IPS DF 19.7 (cell line): Measurements from ENCODE around the gene EPAS1.

Experiments
- DNase-seq: peaks from one replicate; pipeline ENCODE4 v3.0.0-alpha.2; 2013; ENCODE audit warnings: low read depth, low spot score

The EPAS1 gene

DNA sequence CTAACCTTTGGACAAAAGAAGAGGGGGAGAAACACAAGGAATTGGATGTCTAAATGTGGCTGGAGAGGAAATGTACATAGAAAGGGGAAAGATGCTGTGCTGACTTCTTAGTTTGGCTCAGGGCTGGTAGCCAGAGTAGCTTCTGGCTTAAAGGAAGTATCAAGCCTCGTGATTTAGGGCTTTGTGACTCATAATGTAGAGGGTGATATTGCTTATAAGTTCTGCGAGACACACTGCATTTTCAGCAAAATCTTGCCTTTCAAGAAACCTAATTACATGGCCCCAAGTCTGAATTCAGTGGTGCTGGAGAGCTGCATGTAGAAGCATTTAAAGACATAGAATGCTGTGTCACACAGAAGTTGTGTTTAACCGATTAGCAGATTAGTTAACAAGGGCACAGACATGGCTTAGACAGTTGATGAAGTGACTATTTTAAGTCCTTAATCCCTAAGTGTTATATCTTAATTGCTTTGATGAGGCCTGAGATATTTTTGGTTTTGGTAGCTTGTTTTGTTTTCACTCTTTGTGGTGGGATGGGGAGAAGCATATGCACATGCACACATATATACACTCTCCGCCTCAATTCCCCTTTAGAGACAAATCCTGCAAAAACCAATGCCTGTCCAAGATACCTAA lies 66.4 kb downstream of the EPAS1 start:
- no peak for DNase-seq

DNA sequence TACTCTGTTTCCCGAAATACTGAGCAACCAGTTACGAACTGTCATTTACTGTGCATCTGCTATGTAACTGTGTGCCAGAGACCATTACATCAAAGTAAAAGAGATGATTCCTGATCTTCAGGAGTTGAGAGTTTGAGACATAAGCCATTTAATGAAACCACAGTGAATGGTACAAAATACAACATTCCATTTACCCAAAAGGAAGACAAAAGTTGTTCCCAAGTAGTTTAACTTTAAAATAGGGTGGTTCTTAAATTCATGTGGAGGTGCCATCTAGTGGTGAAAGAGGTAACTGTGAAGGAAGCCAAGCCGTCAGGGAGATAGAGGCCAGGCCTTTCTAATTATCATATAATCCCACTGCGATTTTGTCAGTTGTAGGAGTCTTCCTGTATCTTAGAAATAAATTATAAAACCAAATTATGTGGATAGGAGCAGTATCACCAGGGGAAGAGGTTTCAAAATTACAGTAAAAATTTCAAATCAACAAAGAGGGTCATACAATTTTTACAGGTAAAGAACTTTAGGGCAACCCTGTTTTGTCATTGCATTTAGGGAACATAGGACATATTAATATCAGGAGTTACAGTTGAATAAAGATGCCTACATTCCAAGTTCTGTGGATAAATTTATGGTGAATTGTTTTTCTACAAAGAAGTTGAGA lies 67.7 kb downstream of the EPAS1 start:
- no peak for DNase-seq

DNA sequence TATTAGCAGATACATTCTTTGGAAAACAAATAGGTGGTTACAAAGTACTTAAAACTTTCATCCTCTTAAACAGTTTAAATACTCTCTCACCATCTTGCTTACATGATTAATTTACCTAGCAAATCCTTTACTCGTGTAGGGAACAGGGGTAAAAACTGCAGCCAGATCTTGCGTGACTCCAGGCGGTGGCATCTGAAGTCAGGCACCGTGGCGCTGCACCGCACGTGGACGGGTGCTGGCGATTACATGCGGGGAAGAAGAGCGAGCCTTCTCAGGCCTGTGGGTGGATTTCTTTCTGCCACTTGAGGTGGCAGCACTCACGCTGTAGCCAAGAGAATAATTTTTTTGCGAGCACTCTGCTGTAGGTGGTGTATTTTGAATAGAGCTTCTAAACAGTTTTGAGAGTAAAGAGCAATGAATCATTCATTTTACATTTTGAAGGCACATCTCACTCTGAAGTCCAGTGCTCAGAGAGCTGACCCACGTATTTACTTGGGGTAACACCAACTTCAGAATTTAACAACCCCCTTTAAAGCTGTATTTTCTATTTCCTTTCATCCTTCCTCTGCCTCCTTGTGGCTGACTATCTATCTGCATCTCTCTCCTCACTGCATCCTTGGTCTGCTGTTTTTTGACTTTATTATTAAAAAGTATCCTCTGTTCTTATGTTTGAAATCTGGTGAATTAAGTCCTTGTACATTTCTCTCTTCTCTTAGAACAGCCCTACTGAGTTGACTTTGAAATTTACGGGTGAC lies 68.9 kb downstream of the EPAS1 start:
- DNase-seq = no peak

DNA sequence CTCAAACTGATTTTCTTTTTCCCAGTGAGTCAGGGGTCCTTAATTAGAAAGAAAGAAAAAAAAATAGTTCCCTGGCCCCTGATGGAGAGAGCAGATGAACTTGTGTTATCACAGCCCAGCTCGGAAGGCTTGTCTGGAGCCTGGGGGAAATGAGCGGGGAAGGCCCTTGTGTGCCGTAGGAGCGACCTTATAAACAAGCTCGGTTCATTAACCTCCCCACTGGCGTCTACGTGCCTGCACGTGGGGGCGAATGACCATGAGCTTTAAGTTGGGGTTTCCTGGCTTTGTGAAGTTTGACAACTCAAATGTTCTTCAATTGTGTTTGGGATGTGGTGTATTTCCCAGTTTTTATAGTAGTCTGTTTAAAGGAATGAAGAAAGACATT lies 69.5 kb downstream of the EPAS1 start:
- DNase-seq = no peak

DNA sequence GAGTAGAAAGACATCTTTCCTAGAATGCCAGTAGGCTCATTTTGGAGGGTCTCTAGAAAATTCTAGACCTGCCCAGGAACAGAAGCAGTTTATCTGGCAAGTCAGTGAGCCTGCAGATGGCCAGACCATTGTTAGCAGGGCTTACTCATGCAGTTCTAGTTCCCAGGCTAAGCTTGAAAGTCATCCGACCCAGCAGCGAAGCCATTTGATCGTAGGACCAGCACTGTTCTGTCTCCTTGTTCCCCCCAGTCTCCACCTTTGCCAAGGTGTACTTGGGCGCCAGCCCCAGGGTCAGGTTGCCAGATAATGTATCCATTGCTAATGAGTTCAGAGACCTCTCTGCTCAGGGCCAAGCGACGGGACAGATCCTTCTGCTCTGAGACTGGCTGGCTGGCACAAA lies 70.1 kb downstream of the EPAS1 start:
- DNase-seq = no peak

DNA sequence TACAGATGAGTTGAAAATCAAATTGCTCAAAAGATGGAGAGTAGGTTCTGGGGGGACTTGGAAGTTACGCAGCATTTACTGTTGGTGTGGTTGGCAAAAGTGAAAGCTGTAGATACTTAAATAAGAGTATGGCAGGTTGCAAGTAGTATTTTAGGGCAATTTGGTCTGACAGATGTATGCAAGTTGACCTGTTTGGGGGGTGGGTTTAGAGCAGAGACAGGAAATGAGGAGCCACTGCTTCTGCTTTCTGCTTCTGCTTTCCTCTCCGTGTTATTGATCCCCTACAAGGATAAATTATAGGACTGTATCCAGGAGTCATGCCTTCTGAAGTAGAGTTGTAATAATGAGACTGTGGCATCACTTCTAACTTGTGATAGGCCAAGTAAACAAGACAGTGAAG lies 71.2 kb downstream of the EPAS1 start:
- DNase-seq = no peak

DNA sequence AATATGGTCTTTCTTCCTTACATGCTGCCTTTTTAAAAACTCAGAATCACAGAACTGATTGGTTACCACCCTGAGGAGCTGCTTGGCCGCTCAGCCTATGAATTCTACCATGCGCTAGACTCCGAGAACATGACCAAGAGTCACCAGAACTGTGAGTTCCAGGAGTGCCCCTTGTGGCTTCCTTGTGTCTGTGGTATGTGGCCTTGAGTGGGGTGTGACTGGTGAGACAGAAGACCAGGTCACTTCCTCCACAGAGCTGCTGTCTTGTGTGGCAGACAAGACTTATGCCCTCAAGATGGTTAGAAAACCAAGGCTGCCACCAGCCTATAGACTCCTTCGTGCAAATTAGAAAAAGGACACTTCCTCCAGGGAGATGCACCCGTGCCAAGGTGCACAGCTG lies 72.6 kb downstream of the EPAS1 start:
- no peak for DNase-seq

DNA sequence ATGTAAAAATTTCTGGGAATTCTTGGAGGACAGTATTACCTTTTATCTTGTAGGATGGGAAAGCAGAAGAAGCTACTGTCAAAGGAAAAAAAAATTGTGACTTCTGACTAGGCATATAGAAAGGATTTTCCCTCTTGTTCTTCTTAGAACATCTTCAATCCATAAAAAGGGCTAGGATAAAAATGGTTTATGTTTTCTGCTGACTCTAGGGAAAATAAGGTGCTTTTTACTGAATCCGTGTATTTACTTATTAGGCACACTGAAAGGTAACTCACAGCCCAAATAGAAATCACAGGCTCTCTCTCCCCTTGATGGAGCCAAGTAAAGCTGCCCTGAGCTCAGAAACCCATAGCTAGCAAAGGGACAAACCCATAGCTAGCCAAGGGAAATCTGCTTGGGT lies 74.6 kb downstream of the EPAS1 start:
- DNase-seq = no peak

DNA sequence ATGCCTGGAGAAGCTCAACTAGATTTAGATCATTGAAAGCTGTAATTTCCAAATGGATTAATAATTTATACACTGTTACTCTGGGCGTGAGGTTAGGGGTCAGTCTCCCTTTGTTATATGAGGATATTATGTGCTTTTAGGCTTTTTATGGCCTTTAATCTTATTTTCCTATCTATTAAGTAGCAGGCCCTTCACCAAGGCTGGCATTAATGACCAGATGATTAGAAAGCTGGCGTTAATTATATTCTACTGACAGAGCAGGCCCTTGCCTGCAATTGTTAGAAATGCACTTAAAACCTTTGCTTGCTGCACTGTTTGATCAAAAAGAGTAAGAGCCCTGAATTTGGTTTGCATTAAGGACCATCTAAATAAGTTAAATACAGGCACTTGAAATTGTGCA lies 75.3 kb downstream of the EPAS1 start:
- DNase-seq = no peak

DNA sequence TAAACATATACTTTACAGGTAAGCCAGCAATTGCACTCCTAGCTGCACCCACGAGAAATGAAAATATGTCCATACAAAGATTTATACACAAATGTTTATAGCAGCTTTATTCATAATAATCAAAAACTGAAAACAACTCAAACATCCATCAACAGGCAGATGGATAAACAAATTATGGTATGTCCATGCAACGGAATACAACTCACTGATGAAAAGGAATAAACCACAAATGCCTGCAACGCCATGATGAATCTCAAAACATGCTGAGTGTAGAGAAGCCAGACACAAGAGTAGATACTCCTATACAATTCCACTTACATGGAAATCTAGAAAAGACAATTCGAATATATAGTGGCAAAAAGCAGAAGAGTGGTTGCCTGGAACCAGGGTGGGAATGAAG lies 76.0 kb downstream of the EPAS1 start:
- no peak for DNase-seq

DNA sequence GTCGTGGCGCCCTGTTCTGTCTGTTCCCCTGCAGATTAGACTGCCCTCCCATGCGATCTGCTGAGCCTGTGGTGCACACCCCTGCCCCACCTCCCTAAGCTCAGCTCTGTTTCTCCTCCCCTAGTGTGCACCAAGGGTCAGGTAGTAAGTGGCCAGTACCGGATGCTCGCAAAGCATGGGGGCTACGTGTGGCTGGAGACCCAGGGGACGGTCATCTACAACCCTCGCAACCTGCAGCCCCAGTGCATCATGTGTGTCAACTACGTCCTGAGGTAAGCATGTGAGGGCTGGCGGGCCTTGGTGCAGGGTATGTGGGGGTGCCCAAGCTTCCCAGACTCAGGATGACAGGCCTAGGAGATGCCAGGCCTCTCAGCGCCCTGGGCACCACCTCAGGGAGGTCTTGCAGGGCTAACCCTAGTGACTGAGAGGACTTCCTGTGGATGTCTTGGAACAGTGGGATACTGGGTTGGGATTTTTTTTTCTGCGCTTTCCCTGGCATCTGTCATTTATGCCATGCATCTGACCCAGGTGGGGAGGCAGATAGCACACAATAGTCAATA lies 78.4 kb downstream of the EPAS1 start:
- no peak for DNase-seq

DNA sequence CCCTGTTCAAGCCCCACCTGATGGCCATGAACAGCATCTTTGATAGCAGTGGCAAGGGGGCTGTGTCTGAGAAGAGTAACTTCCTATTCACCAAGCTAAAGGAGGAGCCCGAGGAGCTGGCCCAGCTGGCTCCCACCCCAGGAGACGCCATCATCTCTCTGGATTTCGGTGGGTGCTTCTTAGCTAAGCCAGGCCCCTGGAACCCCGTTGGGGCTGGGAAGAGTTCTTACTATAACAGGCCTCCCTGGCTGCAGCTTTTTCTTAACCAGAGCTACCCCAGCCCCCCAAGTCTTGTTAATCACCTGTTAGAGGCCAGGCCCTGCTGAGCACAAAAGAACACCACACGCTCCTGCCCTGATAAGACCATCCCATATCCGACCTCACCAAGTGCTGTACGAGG lies 79.4 kb downstream of the EPAS1 start:
- no peak for DNase-seq

DNA sequence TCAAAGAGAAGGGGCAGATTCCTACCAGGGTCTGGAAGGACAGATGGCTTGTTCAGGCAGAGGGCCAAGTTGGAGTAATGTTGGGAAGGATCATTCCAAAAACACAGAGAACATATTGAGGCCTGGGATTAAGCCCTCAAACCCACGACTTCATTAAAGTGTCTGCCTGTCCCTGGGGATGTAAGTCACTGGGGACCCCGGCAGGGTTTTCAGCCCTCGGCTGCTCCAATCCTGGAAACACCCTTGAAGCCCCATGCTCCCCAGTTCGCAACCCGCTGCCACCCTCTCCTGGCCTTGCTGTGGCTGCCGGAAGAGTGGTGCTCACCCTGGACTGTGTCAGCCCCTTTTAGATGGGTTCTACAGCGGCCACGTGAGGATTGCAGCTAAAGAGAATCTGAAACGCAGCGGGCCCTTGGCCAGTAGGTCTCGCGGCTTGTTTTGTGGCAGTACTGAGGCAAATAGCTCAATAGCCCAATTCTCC lies 79.9 kb downstream of the EPAS1 start:
- no peak for DNase-seq

DNA sequence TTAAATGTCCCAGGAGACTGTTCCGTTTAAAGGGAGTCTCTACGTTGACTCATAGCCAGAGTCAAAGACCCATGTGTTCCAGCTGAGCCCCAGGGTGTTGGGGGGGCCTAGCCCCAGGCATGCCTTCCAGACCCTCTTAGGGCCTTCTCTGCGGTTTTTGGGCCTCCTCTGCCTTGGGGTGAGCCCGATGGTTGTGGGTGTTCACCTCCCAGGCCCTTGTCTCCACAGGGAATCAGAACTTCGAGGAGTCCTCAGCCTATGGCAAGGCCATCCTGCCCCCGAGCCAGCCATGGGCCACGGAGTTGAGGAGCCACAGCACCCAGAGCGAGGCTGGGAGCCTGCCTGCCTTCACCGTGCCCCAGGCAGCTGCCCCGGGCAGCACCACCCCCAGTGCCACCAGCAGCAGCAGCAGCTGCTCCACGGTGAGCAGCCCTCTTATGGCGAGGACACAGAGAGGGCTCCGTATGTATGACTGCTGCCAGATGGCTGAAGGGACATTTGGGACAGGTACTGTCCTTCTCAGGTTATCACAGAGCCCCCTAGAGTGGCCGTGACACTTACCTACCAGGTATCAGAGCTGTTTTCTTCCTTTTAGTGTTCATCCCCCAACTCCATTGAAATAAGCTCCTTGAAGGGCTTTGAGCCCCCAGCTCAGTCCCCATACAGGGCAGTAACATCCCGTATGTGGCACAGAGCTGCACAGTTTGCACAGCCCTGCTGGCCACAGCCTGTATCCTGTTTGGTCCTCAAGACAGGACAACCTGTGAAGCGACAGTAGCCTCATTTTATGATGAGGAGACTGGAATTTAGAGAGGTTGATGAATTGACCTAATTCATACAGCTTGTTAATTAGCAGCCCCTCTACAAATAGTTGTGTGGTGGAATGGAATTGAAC lies 80.7 kb downstream of the EPAS1 start:
- DNase-seq = no peak

DNA sequence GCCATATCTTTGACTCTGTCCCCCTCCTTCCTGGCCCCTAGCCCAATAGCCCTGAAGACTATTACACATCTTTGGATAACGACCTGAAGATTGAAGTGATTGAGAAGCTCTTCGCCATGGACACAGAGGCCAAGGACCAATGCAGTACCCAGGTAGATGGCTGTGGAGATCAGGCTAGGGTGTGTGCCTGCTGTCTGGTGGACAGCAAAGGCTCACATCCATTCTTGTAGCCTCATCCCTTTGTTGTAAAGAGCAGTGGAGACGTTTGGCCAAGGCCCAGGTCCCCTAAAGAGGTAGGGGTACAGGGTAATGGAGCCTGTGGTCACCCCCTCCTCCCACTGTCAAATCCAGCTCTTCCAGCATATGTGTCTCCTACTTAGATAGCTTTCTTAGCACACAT lies 81.4 kb downstream of the EPAS1 start:
- DNase-seq = no peak

DNA sequence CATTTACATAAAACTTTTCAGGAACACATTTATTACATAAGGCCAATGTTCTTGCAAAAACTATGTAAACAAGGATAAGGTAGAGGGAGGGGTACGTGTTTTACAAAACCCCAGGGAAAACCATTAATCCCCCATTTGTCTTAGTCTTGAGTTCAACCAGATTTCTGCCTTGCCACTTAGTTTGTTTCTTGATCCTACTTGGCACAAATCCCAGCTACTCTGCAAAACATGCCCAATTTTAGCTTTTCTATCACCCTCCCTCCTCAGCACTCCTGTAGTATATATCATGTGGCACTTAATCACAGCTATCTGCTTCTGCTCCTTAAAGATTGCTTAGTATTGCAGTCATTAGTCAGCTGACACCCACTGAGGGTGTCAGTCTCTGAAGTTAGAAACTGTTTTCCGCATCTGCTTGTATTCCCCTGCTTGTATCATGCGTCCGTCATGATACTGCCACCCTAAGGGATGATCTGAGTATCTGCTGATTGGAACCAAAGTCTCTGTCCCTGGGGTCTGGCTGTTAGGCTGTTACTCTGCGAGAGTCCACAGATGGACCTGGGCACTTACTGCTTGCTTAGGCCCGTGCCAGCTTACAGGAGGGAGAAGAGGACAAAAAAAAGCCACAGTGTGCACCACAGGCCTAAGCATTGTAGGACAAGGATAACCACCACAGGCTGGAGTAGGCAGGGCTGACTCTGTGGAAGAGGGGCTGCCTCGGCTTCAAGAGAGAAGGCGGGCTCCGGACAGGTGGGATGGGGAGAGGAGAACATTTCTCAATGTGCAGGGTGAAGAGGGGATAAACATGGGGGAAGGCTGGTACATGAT lies 82.2 kb downstream of the EPAS1 start:
- no peak for DNase-seq

DNA sequence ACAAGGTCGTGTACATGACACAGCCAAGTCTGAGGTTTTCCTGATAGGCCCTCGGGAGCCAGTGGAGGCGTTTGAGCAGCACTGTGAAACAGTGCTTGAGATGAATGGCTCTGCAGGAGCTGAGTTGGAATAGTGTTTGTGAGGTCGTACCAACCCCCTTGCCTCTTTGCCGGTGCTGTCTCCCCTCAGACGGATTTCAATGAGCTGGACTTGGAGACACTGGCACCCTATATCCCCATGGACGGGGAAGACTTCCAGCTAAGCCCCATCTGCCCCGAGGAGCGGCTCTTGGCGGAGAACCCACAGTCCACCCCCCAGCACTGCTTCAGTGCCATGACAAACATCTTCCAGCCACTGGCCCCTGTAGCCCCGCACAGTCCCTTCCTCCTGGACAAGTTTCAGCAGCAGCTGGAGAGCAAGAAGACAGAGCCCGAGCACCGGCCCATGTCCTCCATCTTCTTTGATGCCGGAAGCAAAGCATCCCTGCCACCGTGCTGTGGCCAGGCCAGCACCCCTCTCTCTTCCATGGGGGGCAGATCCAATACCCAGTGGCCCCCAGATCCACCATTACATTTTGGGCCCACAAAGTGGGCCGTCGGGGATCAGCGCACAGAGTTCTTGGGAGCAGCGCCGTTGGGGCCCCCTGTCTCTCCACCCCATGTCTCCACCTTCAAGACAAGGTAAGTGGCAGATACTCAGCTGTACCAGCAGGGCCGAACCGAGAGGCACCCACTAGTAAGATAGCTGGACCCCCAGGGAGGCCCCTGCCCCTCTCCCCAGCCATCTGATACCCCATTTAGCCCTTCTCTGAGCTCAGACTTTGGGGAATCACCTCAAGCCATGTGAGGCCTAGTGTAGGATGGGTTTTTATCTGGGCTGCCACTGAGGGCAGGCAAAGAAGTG lies 83.1 kb downstream of the EPAS1 start:
- DNase-seq = no peak

DNA sequence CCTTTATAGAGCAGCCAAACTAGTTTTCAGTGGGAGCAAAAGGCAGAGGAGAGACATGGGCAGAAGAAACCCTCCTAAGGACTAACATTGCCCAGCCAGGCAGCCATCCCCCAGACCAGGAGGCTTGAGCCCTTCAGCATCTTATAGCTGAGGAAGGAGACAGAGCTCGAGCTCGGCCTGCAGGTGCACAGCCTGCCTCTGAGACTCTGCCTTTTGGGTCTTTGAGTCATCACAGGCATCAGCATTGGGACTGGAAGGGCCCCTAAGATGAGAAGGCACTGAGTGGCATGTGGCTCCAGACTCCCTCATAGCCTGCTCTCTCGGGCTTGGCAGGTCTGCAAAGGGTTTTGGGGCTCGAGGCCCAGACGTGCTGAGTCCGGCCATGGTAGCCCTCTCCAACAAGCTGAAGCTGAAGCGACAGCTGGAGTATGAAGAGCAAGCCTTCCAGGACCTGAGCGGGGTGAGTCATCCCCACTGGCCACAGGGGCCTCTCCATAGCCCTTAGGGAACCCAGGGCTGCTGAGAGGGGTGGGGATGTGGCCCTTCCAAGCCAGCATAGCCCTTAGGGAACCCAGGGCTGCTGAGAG lies 84.1 kb downstream of the EPAS1 start:
- DNase-seq = no peak

DNA sequence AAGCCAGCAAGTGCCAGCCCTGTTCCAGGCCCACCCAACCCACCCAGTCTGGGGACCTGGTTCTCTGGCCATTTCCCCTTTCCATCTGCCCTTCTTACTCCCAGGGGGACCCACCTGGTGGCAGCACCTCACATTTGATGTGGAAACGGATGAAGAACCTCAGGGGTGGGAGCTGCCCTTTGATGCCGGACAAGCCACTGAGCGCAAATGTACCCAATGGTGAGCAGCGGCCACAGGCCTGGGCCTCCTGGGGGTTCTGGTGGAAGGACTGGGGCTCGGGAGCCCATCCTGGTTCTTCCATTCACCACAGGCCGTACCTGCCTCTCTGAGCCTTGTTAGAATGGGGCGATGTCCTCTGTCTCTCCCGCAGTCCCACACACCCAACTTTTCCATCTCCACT lies 84.7 kb downstream of the EPAS1 start:
- DNase-seq = no peak
